HEK293T (cell line): Measurements from ENCODE around the gene UQCR10.

ENCODE experiments used
- ARNT ChIP-seq: fragments of 450-650 bp; IDR thresholded peaks from 2 replicates; pipeline ENCODE4 v1.6.1; 2017; ENCODE audit warnings: mild to moderate bottlenecking
- BHLHE40 ChIP-seq: fragments of 450-650 bp; IDR thresholded peaks from 2 replicates; pipeline ENCODE4 v1.6.1; 2016; ENCODE audit warnings: mild to moderate bottlenecking, moderate library complexity, borderline replicate concordance
- ELF4 ChIP-seq: fragments of 450-650 bp; IDR thresholded peaks from 2 replicates; pipeline ENCODE4 v1.6.1; 2017; ENCODE audit warnings: antibody characterized with exemption
- FOXA1 ChIP-seq: fragments of 450-650 bp; IDR thresholded peaks from 2 replicates; pipeline ENCODE4 v1.6.1; 2016; ENCODE audit warnings: mild to moderate bottlenecking
- FOXK2 ChIP-seq: fragments of 450-650 bp; IDR thresholded peaks from 2 replicates; pipeline ENCODE4 v1.6.1; 2016; ENCODE audit warnings: mild to moderate bottlenecking
- FOXM1 ChIP-seq: fragments of 450-650 bp; IDR thresholded peaks from 2 replicates; pipeline ENCODE4 v1.6.1; 2017; ENCODE audit warnings: mild to moderate bottlenecking, borderline replicate concordance
- LEF1 ChIP-seq: fragments of 450-650 bp; IDR thresholded peaks from 2 replicates; pipeline ENCODE4 v1.6.1; 2017; ENCODE audit warnings: mild to moderate bottlenecking, borderline replicate concordance
- NFRKB ChIP-seq: fragments of 450-650 bp; IDR thresholded peaks from 2 replicates; pipeline ENCODE4 v1.6.1; 2016; ENCODE audit warnings: mild to moderate bottlenecking, moderate library complexity
- SP1 ChIP-seq: fragments of 450-650 bp; IDR thresholded peaks from 2 replicates; pipeline ENCODE4 v1.6.1; 2017
- ZNF384 ChIP-seq: fragments of 450-650 bp; IDR thresholded peaks from 2 replicates; pipeline ENCODE4 v1.6.1; 2016
- TF ChIP-seq, protein P1 (sequence below): fragments of 450-650 bp; IDR thresholded peaks from 2 replicates; pipeline ENCODE4 v1.6.1; 2016

DNA sequence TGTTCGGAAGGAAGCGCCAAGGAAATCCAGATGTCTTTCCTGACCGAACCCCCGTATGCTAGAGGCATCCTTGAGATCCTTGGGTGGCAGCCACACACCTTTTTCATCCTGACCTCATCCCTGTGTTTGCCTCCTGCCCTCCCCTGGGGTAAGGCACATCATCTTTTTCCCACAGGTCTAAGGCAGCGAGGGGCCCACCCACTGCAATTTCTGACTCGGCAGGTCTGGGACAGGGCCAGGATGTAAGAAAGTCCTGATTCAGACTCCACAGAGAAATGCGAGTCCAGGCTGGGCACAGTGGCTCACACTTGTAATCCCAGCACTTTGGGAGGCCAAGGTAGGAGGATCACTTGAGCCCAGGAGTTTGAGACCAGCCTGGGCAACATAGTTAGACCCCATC, 10.8 kb upstream of the UQCR10 start:
- TF ChIP-seq ELF4 (no peak), NFRKB (no peak), SP1 (no peak), LEF1 (no peak), FOXM1 (no peak), ZNF384 (no peak), FOXK2 (no peak), BHLHE40 (no peak), FOXA1 (no peak), ARNT (no peak)
- TF ChIP-seq, protein P1, sequence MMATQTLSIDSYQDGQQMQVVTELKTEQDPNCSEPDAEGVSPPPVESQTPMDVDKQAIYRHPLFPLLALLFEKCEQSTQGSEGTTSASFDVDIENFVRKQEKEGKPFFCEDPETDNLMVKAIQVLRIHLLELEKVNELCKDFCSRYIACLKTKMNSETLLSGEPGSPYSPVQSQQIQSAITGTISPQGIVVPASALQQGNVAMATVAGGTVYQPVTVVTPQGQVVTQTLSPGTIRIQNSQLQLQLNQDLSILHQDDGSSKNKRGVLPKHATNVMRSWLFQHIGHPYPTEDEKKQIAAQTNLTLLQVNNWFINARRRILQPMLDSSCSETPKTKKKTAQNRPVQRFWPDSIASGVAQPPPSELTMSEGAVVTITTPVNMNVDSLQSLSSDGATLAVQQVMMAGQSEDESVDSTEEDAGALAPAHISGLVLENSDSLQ, result no peak
